8988T (cell line): Measurements from ENCODE around the gene MSANTD7.

Source experiments
- DNase-seq: peaks from one replicate; pipeline ENCODE4 v3.0.0; 2011

The MSANTD7 gene

GRCh38 chr10:14884082-14884481, 46.0 kb downstream of the MSANTD7 start:
- DNase-seq: no peak
